Hepatic stellate cell (primary cell): ENCODE data around the gene PCYT1A.
A peak's percentile ranks its signal among the peaks of the same experiment; 100 is the strongest.

Source experiments
- DNase-seq: peaks from one replicate; pipeline ENCODE4 v3.0.0; 2011; ENCODE audit warnings: low spot score

The PCYT1A gene

GRCh38 chr3:196236223-196236622 is 51.3 kb downstream of the PCYT1A start:
- DNase-seq: no peak

- DNase-seq: no peak
Observed at GRCh38 chr3:196235452-196236122, 51.9 kb downstream of the PCYT1A start.

- no peak for DNase-seq
Observed at GRCh38 chr3:196232882-196233251, 54.7 kb downstream of the PCYT1A start.

GRCh38 chr3:196232154-196232881 is 55.2 kb downstream of the PCYT1A start:
- DNase-seq: no peak

- peak; percentile 72 for DNase-seq
Observed at GRCh38 chr3:196227629-196228493, 59.7 kb downstream of the PCYT1A start.

GRCh38 chr3:196227121-196227561 is 60.4 kb downstream of the PCYT1A start:
- no peak for DNase-seq

- DNase-seq: no peak
Observed at GRCh38 chr3:196225763-196226364, 61.7 kb downstream of the PCYT1A start.

GRCh38 chr3:196225086-196225485 is 62.4 kb downstream of the PCYT1A start:
- no peak for DNase-seq

- no peak for DNase-seq
Observed at GRCh38 chr3:196222876-196223595, 64.5 kb downstream of the PCYT1A start.

- DNase-seq: no peak
Observed at GRCh38 chr3:196220991-196221390, 66.5 kb downstream of the PCYT1A start.

- no peak for DNase-seq
Observed at GRCh38 chr3:196220587-196220986, 66.9 kb downstream of the PCYT1A start.

- DNase-seq: no peak
Observed at GRCh38 chr3:196219970-196220311, 67.6 kb downstream of the PCYT1A start.

GRCh38 chr3:196219194-196219969 is 68.1 kb downstream of the PCYT1A start:
- peak; percentile 93 for DNase-seq

- DNase-seq: no peak
Observed at GRCh38 chr3:196218155-196218712, 69.3 kb downstream of the PCYT1A start.

GRCh38 chr3:196217307-196218154 is 70.0 kb downstream of the PCYT1A start:
- no peak for DNase-seq

GRCh38 chr3:196216681-196217211 is 70.8 kb downstream of the PCYT1A start:
- DNase-seq: no peak

GRCh38 chr3:196216089-196216564 is 71.4 kb downstream of the PCYT1A start, which contains the start of gene SLC51A:
TSS of gene SLC51A (plus strand) at chr3:196216534. CDS start at chr3:196216713, 179 bp downstream.
- no peak for DNase-seq

GRCh38 chr3:196215493-196216020 is 72.0 kb downstream of the PCYT1A start:
- no peak for DNase-seq
